Limb (tissue), 2 donors: ENCODE results near the gene TFEB.

Experiments
- DNase-seq, 2 donors: peaks; one replicate each; pipeline ENCODE4 v3.0.0-alpha.2; 2016; ENCODE audit errors: extremely low spot score in 2 of 2

Gene TFEB

GRCh38 chr6:41735427-41736185, at the start of gene TFEB:
Gene TFEB, minus strand, starts transcription at chr6:41735608. Its CDS starts 44,395 bp downstream, at chr6:41691213.
- peak; percentile 93 to 98 for DNase-seq

GRCh38 chr6:41784581-41785171, 49.3 kb upstream of the TFEB start:
- DNase-seq: no peak

- no peak for DNase-seq
Observed at GRCh38 chr6:41783106-41783780, 47.8 kb upstream of the TFEB start.

- no peak for DNase-seq
Observed at GRCh38 chr6:41781366-41781730, 45.9 kb upstream of the TFEB start.

- peak in 1 of 2 donors; percentile 62 for DNase-seq
Observed at GRCh38 chr6:41780551-41781365, 45.4 kb upstream of the TFEB start, which contains the start of gene PRICKLE4. Gene PRICKLE4, plus strand, starts transcription at chr6:41780782. Its CDS starts 2,692 bp downstream, at chr6:41783474.

GRCh38 chr6:41779788-41780550, 44.6 kb upstream of the TFEB start, which contains the start of gene FRS3:
Gene FRS3, minus strand, starts transcription at chr6:41779900. Its CDS starts 2,913 bp downstream, at chr6:41776987.
- DNase-seq: peak; percentile 96 to 99

GRCh38 chr6:41779336-41779735, 43.9 kb upstream of the TFEB start:
- no peak for DNase-seq

GRCh38 chr6:41778895-41779294, 43.5 kb upstream of the TFEB start:
- no peak for DNase-seq

GRCh38 chr6:41777551-41778285, 42.3 kb upstream of the TFEB start:
- no peak for DNase-seq

GRCh38 chr6:41775293-41775882, 40.0 kb upstream of the TFEB start:
- DNase-seq: no peak

GRCh38 chr6:41774841-41775240, 39.4 kb upstream of the TFEB start:
- no peak for DNase-seq

- no peak for DNase-seq
Observed at GRCh38 chr6:41771058-41771983, 35.9 kb upstream of the TFEB start.

GRCh38 chr6:41770381-41771057, 35.1 kb upstream of the TFEB start:
- DNase-seq: no peak

GRCh38 chr6:41769376-41769775, 34.0 kb upstream of the TFEB start:
- DNase-seq: no peak

GRCh38 chr6:41768545-41769308, 33.3 kb upstream of the TFEB start:
- no peak for DNase-seq

- no peak for DNase-seq
Observed at GRCh38 chr6:41767112-41767833, 31.9 kb upstream of the TFEB start.
